ENCODE data around the gene KCNK6. TPM values are rescaled to one million over a fixed set of nuclear protein-coding genes. Genes with fewer than 3 reads are reported as not detected.

Gene KCNK6
- total RNA-seq, 1 experiment from 2014 or later, result 18.3 TPM

- no peaks in the 10 kb centered on the region for H3K9me3 Mint-ChIP-seq
- POLR2A ChIA-PET, result no interaction called here
- peaks cover 6% of the 10 kb centered on the region for H3K27me3 Mint-ChIP-seq (ENCODE audit: low read depth)
- H3K27ac Mint-ChIP-seq, result no peak overlapping the region
- peaks cover 27% of the 10 kb centered on the region for H3K36me3 Mint-ChIP-seq
- TF ChIP-seq OVOL2 (CRISPR knock-in tag; IDR thresholded peaks at IDR 0.05; ENCODE audit: borderline replicate concordance) (no peak), SMAD4 (CRISPR knock-in tag; IDR thresholded peaks at IDR 0.05) (no peak), ZNF232 (CRISPR knock-in tag; IDR thresholded peaks at IDR 0.05) (no peak)
- TF ChIP-seq, protein P1, sequence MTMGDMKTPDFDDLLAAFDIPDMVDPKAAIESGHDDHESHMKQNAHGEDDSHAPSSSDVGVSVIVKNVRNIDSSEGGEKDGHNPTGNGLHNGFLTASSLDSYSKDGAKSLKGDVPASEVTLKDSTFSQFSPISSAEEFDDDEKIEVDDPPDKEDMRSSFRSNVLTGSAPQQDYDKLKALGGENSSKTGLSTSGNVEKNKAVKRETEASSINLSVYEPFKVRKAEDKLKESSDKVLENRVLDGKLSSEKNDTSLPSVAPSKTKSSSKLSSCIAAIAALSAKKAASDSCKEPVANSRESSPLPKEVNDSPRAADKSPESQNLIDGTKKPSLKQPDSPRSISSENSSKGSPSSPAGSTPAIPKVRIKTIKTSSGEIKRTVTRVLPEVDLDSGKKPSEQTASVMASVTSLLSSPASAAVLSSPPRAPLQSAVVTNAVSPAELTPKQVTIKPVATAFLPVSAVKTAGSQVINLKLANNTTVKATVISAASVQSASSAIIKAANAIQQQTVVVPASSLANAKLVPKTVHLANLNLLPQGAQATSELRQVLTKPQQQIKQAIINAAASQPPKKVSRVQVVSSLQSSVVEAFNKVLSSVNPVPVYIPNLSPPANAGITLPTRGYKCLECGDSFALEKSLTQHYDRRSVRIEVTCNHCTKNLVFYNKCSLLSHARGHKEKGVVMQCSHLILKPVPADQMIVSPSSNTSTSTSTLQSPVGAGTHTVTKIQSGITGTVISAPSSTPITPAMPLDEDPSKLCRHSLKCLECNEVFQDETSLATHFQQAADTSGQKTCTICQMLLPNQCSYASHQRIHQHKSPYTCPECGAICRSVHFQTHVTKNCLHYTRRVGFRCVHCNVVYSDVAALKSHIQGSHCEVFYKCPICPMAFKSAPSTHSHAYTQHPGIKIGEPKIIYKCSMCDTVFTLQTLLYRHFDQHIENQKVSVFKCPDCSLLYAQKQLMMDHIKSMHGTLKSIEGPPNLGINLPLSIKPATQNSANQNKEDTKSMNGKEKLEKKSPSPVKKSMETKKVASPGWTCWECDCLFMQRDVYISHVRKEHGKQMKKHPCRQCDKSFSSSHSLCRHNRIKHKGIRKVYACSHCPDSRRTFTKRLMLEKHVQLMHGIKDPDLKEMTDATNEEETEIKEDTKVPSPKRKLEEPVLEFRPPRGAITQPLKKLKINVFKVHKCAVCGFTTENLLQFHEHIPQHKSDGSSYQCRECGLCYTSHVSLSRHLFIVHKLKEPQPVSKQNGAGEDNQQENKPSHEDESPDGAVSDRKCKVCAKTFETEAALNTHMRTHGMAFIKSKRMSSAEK (CRISPR knock-in tag; IDR thresholded peaks at IDR 0.05; ENCODE audit: borderline replicate concordance), result no peak
- peak overlapping the region; percentile 100; the same call in 1 of the 2 replicates for H3K4me3 Mint-ChIP-seq
- ATAC-seq, result no peak
- H3K4me1 Mint-ChIP-seq, result peaks cover 14% of the 10 kb centered on the region
- no peak for DNase-seq (ENCODE audit: low spot score)
- CTCF ChIA-PET, result interaction anchor here (4.8 kb wide), 1 partner anchor 9 kb away, joined by 94 read pairs; the partner anchor contains the start of genes GGN and SPRED3
Measured at GRCh38 chr19:38377052-38377451, 57.4 kb downstream of the KCNK6 start.

DNA sequence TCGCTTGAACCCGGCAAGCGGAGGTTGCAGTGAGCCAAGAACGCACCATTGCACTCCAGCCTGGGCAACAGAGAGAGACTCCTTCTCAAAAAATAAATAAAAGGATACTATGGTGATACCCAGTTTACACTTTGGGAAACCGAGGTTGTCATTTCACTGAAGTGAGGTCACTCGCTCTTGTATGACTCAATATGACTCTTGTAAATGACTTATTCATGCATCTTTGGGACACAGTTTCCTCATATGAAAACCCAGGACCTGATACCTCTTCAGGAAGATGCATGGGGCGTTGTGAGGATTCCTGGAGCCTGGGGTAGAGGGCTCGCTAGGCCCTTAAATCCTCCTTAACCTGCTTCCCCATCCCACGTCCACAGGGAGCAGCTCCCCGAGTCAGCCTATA, 59.2 kb downstream of the KCNK6 start:
- ChIA-PET POLR2A (interaction anchor here (0.6 kb wide), 1 partner anchor 185 kb away, joined by 3 read pairs; no protein-coding TSS in a partner anchor), CTCF (interaction anchor here (1.8 kb wide), 1 partner anchor 146 kb away, joined by 4 read pairs; no protein-coding TSS in a partner anchor)
- Mint-ChIP-seq H3K36me3 (peaks cover 39% of the 10 kb centered on the region), H3K27me3 (ENCODE audit: low read depth) (no peaks in the 10 kb centered on the region), H3K4me3 (no peak overlapping the region), H3K4me1 (peaks cover 14% of the 10 kb centered on the region), H3K27ac (no peak overlapping the region), H3K9me3 (no peaks in the 10 kb centered on the region)
- no peak for TF ChIP-seq GABPB1 (CRISPR knock-in tag; IDR thresholded peaks at IDR 0.05)
- no peak for TF ChIP-seq TEAD4 (CRISPR knock-in tag; IDR thresholded peaks at IDR 0.05)
- ATAC-seq (no peak), DNase-seq (ENCODE audit: low spot score) (no peak)

DNA sequence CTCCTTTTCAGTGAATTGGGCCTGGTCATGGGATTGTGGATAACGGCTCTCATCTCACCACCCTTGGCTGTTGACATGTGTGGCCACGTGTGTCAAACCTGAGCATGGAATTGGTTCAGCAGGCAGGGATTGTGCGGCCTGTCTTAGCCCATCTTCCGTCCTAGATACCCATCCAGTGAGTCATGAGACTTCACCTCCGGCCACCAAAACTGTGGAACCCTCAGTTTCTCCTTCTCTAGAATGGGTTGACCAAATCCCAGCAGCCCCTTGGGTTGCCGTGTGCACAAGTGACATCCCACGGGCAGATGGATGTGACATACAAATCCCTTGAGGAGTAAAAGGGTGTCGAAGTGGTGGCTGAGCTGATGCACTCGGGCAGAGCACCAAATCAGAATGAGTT, 61.5 kb downstream of the KCNK6 start:
- Mint-ChIP-seq H3K27ac (no peak overlapping the region), H3K9me3 (no peaks in the 10 kb centered on the region), H3K27me3 (ENCODE audit: low read depth) (no peaks in the 10 kb centered on the region), H3K4me3 (no peak overlapping the region), H3K36me3 (peaks cover 39% of the 10 kb centered on the region), H3K4me1 (peaks cover 8% of the 10 kb centered on the region)
- ATAC-seq, result no peak
- no peak for DNase-seq (ENCODE audit: low spot score)
- POLR2A ChIA-PET, result no interaction called here
- CTCF ChIA-PET, result no interaction called here
- TF ChIP-seq CBFB (CRISPR knock-in tag; IDR thresholded peaks at IDR 0.05; ENCODE audit: low read depth), result no peak

Other genes starting within 250 kb of the KCNK6 start
- gene DPF1, start 95.6 kb upstream of the KCNK6 start, total RNA-seq (2021), result 5.2 to 6.8 TPM (median 5.9 TPM) in 3 replicates
- 32.3 to 33.8 TPM (median 33.4 TPM) in 3 replicates for gene PPP1R14A, start 63.5 kb upstream of the KCNK6 start, total RNA-seq (2021)
- 335 to 400 TPM (median 358 TPM) in 3 replicates for gene SPINT2, start 55.3 kb upstream of the KCNK6 start, total RNA-seq (2021)
- 16.1 to 22.3 TPM (median 21.3 TPM) in 3 replicates for gene C19orf33, start 15.6 kb upstream of the KCNK6 start, total RNA-seq (2021)
- 83.3 to 92.5 TPM (median 90.1 TPM) in 3 replicates for gene YIF1B, start 3.9 kb upstream of the KCNK6 start, total RNA-seq (2021)
- gene CATSPERG, start 16.0 kb downstream of the KCNK6 start, total RNA-seq (2021), result 4.6 to 8.7 TPM (median 6.3 TPM) in 3 replicates
- gene PSMD8, start 54.7 kb downstream of the KCNK6 start, total RNA-seq (2021), result 156 to 167 TPM (median 160 TPM) in 3 replicates
- gene GGN, start 68.2 kb downstream of the KCNK6 start, total RNA-seq (2021), result 2.4 to 3.1 TPM (median 2.7 TPM) in 3 replicates
- gene SPRED3, start 68.9 kb downstream of the KCNK6 start, total RNA-seq (2021), result 5.2 to 7.3 TPM (median 7.2 TPM) in 3 replicates
- 9.7 to 12.2 TPM (median 10.2 TPM) in 3 replicates for gene FAM98C, start 83.2 kb downstream of the KCNK6 start, total RNA-seq (2021)
- 2.5 to 4.1 TPM (median 3.4 TPM) in 3 replicates for gene RASGRP4, start 106.4 kb downstream of the KCNK6 start, total RNA-seq (2021)
- gene RYR1, start 113.8 kb downstream of the KCNK6 start, total RNA-seq (2021), result 19.8 to 24.2 TPM (median 21.1 TPM) in 3 replicates

Measured in WTC11 (cell line).